Measurements from ENCODE around the gene SRD5A2. TPM values are rescaled to one million over a fixed set of nuclear protein-coding genes. Genes with fewer than 3 reads are reported as not detected.
A peak's percentile ranks its signal among the peaks of the same experiment; 100 is the strongest.
"Not testable (repeated sequence)": the region's sequence is repeated elsewhere in the genome, so short reads cannot be mapped to it uniquely, and the experiment has no call there.

The SRD5A2 gene
- total RNA-seq, 1 donor from 2014 or later = 0.20 TPM

DNA sequence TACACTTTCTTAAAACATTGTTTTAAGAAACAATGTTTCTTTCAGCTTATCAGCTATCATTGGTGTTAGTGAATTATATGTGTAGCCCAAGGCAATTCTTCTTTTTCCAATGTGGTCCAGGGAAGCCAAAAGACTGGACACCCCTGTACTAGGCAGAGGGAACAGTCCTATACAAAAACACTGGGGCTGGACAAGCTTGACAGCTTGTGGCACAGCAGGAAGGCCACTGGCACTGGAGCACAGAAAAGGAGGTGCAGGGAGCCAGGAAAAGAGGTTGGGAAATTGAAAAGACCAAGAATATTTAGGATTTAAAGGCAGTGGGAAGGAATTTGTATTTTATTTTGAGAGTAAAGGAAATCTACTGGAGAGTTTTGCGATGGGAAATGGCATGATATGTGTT lies 47.7 kb downstream of the SRD5A2 start:
- no peak for DNase-seq (ENCODE audit: low read depth)

- no peak for DNase-seq (ENCODE audit: low read depth)
Measured at GRCh38 chr2:31531101-31531500, 49.6 kb downstream of the SRD5A2 start.

DNA sequence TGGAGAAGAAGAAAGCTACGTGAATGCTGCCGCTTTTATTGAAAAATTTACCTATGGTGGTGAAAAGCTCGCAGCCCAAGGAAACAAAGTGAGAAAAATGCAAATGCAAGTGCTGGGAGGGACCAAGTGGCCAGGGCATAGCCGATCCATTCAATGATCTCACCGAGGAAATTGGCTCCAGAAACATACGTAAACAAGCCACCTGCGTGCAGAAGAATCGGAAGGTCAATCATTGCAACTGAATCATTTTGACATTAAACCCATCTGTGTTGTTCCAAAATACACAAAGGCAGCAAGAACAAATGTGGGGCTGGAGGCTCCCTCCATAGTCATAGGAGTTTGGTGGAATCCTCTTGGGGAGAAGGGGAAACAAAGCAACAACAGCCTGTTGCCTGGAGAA lies 51.5 kb downstream of the SRD5A2 start:
- no peak for DNase-seq (ENCODE audit: low read depth)

GRCh38 chr2:31528823-31529222 lies 51.9 kb downstream of the SRD5A2 start:
- DNase-seq (ENCODE audit: low read depth) = no peak

GRCh38 chr2:31526946-31527732 lies 53.6 kb downstream of the SRD5A2 start:
- no peak for DNase-seq (ENCODE audit: low read depth)

DNA sequence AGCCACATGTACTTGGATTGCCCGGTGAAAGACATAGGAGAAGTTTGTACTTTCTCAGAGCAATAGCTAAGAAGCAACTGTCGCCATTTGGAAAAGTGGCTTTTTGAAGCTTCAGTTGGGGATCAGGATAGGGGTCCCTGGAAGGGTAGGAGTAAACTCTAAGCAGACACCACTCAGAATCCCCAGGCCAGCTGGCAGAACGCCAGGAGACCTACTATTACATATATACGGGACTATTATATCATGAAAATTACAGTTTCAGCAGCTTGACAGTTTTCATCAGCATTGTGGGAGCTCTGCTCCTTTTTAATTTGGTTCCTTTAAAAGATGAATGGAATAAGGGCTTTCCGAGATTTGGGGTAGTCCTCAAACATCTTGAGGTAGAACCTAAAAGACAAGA lies 54.9 kb downstream of the SRD5A2 start:
- no peak for DNase-seq (ENCODE audit: low read depth)

DNA sequence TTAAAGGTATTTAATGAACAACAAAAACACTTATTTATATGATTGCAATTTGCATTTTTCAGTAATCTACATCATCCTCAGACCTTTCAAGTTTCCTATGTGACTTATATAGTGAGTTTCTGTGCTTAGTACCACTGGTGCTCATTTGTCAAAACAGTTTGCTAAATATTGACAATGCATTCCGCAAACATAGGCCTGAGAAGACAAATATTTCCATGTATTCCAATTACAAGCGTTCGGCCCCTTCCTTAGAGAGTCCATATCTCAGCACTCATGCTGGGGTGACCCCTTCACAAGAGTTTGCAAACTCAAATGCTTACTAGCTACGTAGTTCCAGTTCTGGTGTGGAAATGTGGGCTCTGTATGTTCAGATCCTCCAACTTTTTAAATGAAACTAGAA lies 56.1 kb downstream of the SRD5A2 start:
- no peak for DNase-seq (ENCODE audit: low read depth)

GRCh38 chr2:31523871-31524492 lies 56.8 kb downstream of the SRD5A2 start:
- DNase-seq (ENCODE audit: low read depth) = peak; percentile 44

DNA sequence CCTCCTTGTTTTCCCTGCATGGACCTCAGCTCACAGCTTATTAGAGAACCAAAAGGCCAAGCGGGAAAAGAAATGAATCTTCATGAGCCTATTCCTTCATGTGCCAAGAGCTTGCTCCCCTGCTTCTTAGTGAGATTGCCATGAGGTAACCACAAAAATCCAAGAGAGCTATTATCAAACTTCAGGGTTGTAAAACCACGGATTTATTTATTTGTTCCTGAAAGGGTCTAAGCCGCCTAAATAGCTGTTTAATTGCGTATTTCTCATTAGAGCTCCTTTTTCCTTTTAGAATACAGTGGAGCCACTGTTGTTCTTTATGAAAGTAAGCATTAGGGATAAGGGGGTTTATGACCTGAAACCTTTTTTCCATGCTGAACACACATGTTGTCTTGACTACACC lies 58.0 kb downstream of the SRD5A2 start:
- DNase-seq (ENCODE audit: low read depth) = peak; percentile 4

DNA sequence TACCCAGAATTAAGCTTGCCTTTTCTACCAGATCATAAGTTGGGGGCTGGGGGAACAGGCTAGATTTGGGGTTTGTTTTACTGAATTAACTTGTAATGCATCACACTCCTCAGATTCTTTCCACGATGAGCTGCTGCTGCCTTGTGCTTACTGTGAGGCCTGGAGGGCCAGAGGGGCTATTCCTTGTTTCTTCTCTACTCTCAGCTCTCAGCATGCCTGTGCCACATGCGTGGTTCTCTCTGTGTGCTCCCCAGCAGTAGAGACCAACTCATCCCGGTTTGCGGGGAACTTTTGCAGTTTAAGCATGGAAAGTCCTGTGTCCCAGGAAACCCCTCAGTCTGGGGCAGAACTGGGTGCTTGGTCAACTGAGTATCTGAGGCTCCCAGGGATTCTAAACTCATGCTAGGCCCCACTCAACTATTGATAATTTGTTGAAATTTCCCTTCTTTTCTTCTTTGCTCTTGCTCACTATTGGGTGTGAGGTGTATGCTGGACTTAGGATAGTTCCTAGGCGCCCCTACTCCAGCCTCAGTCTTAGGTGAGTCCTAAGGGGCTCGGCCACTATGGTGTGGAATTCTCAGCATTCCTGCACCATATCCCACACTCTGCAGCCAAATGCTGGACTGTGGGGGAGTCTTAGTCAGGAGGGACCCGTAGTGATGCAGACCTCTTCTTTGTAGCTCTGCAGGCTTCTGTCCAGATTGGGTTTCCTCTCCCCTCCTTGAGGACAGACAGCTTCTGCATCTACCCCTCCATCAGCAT lies 63.1 kb downstream of the SRD5A2 start:
- no peak for DNase-seq (ENCODE audit: low read depth)

- no peak for DNase-seq (ENCODE audit: low read depth)
Measured at GRCh38 chr2:31515586-31515985, 65.2 kb downstream of the SRD5A2 start.

DNA sequence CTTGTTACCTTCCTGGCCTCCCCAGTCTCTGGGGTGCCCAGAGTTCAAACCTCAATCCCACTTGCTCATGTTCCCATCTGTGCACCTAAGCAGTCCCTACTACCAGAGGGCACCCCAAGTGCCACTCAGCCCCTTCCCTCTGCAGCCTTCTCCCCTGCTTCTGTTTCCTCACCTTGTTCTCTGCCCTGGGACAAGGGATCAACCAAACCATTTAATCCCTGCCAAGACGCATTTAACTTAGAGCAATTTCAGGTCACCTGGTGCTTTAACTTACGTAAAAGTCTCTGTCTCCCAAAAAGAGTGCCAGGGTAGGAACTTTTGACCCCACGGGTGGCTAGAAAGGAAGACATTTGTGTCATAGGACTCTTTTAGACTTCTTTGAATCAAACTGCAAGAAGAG lies 67.2 kb downstream of the SRD5A2 start:
- no peak for DNase-seq (ENCODE audit: low read depth)

DNA sequence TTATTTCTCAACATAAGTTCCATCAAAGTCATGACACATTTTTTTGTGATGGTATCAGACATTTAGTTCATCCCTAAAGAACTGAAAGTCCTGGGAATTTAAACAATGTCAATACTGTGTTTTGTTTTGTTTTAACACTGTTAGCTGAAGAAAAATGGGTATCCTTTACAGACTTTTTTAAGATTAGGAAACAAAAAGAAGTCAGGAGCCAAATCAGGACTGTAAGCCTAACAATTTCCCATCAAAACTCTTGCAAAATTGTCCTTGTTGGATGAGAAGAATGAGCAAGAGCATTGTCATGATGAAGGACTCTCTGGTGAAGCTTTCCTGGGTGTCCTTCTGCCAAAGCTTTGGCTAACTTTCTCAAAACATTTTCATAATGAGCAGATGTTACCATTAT lies 69.4 kb downstream of the SRD5A2 start:
- DNase-seq (ENCODE audit: low read depth) = no peak

- DNase-seq (ENCODE audit: low read depth) = no peak
Measured at GRCh38 chr2:31505111-31505510, 75.6 kb downstream of the SRD5A2 start.

DNA sequence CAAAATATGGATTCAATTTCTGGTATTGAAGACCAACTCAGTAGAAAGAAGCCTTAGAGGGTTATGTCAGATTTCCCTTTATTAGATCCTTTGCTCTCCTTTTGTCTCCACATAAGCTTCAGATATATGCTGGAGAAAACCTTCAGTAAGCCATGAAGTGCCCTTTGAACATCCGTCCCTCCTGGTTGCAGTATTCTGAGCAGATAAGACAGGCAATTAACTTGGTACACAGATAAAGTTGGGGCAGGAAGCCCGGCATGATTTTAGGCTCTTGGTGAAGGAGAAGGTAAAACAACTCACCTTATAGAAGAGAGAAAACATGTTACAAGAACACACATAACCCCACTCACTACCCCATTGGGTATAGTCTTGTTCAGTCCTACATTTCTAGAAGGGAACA lies 76.4 kb downstream of the SRD5A2 start:
- DNase-seq (ENCODE audit: low read depth) = no peak

DNA sequence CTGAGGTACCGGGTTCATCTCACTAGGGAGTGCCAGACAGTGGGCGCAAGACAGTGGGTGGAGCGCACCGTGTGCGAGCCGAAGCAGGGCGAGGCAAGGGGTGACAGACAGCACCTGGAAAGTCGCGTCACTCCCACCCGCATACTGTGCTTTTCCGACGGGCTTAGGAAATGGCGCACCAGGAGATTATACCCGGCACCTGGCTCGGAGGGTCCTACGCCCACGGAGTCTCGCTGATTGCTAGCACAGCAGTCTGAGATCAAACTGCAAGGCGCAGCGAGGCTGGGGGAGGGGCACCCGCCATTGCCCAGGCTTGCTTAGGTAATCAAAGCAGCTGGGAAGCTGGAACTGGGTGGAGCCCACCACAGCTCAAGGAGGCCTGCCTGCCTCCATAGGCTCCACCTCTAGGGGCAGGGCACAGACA lies 84.3 kb downstream of the SRD5A2 start:
- DNase-seq (ENCODE audit: low read depth) = not testable (repeated sequence)

DNA sequence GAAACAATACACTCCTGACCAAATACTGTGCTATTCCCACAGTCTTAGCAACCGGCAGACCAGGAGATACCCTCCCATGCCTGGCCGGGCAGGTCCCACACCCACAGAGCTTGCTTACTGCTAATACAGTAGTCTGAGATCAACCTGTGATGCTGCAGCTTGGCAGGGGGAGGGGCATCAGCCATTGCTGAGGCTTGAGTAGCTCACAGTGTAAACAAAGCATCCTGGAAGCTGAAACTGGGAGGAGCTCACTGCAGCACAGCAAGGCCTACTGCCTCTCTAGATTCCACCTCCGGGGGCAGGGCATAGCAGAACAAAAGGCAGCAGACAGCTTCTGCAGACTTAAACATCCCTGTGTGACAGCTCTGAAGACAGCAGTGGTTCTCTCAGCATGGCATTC lies 91.4 kb downstream of the SRD5A2 start:
- peak; percentile 83 for DNase-seq (ENCODE audit: low read depth)

GRCh38 chr2:31483246-31483645 lies 97.5 kb downstream of the SRD5A2 start:
- no peak for DNase-seq (ENCODE audit: low read depth)

DNA sequence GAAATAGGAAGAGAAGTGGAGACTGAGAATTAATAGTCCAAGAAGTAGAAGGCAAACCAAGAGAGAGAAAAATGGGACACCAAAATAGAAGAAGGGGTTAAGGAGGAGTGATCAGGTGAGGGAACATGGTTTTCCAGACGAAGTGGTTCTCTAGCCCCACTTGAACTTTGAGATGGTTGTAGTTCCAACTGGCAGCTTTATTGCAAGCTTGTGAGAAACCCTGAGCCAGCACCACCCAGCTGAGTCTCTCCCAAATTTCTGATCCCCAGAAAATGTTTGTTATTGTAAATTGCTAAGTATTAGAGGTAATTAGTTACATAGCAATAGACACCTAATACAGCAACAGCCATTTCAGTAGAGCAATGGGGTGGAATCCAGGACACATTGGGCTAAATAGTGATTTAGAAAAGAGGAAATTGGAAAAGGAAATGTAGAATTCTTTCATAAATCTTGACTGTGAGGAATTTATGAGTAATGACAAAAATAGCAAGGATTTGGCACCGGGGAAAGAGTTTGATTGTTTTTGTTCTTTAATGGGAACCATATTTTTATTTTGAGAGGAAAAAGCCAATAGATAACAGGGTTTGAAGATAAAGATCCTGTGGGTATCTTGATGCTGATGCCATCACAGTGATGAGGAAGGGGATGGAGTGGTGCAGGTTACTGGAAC lies 104.1 kb downstream of the SRD5A2 start:
- DNase-seq (ENCODE audit: low read depth) = no peak

- peak; percentile 95 for DNase-seq (ENCODE audit: low read depth)
Measured at GRCh38 chr2:31475692-31476091, 105.0 kb downstream of the SRD5A2 start.

- no peak for DNase-seq (ENCODE audit: low read depth)
Measured at GRCh38 chr2:31474296-31474695, 106.4 kb downstream of the SRD5A2 start.

Data from renal cortical epithelial cell (primary cell).